Loucy (cell line): ENCODE measurements around the gene INPP4B.

ENCODE experiments used
- H2AFZ ChIP-seq: fragments of 200-600 bp; sonication (generic); 2 replicates; pipeline ENCODE4 v1.6.0; 2016; ENCODE audit warnings: antibody characterized with exemption, mild to moderate bottlenecking, low read length, moderate library complexity
- H3F3A ChIP-seq: fragments of 200-600 bp; 2 replicates; pipeline ENCODE4 v1.6.0; 2016; ENCODE audit warnings: antibody characterized with exemption, low read depth, mild to moderate bottlenecking
- H3K27me3 ChIP-seq: fragments of 200-600 bp; sonication (generic); 2 replicates; pipeline ENCODE4 v1.6.1; 2014; ENCODE audit warnings: low read length, mild to moderate bottlenecking; ENCODE audit not compliant: insufficient read depth, poor library complexity, severe bottlenecking
- H3K36me3 ChIP-seq: fragments of 200-600 bp; sonication (generic); 2 replicates; pipeline ENCODE4 v1.6.1; 2016; ENCODE audit warnings: low read length; ENCODE audit not compliant: insufficient read depth
- H3K4me1 ChIP-seq: fragments of 200-600 bp; sonication (generic); 2 replicates; pipeline ENCODE4 v1.5.1; 2014; ENCODE audit warnings: low read length, mild to moderate bottlenecking; ENCODE audit not compliant: insufficient read depth, poor library complexity, severe bottlenecking
- H3K4me2 ChIP-seq: fragments of 200-600 bp; sonication (generic); 2 replicates; pipeline ENCODE4 v1.6.0; 2014; ENCODE audit warnings: antibody characterized with exemption, low read length, low read depth, mild to moderate bottlenecking; ENCODE audit not compliant: poor library complexity, severe bottlenecking
- H3K4me3 ChIP-seq: fragments of 200-600 bp; sonication (generic); 2 replicates; pipeline ENCODE4 v1.5.1; 2014; ENCODE audit warnings: low read length, mild to moderate bottlenecking, mixed read lengths; ENCODE audit not compliant: poor library complexity, severe bottlenecking
- H3K79me2 ChIP-seq: fragments of 200-600 bp; sonication (generic); 2 replicates; pipeline ENCODE4 v1.6.1; 2014; ENCODE audit warnings: low read length; ENCODE audit not compliant: insufficient read depth
- H3K9ac ChIP-seq: fragments of 200-600 bp; sonication (generic); 2 replicates; pipeline ENCODE4 v1.6.0; 2014; ENCODE audit warnings: mild to moderate bottlenecking, low read depth, low read length, moderate library complexity; ENCODE audit not compliant: poor library complexity, severe bottlenecking
- H3K9me2 ChIP-seq: fragments of 200-600 bp; sonication (generic); replicated peaks from 2 replicates; pipeline ENCODE4 v1.6.1; 2016; ENCODE audit warnings: low read depth, low read length, mixed read lengths
- H3K9me3 ChIP-seq: fragments of 200-600 bp; sonication (generic); 2 replicates; pipeline ENCODE4 v1.6.1; 2014; ENCODE audit warnings: mild to moderate bottlenecking, antibody characterized with exemption, low read length, low read depth; ENCODE audit not compliant: insufficient read depth
- H4K20me1 ChIP-seq: fragments of 200-600 bp; sonication (generic); 2 replicates; pipeline ENCODE4 v1.6.0; 2014; ENCODE audit warnings: antibody characterized with exemption, low read length, mild to moderate bottlenecking; ENCODE audit not compliant: insufficient read depth, poor library complexity, severe bottlenecking
- EZH2phosphoT487 ChIP-seq: fragments of 200-600 bp; IDR thresholded peaks from 2 replicates; pipeline ENCODE4 v1.6.1; 2018; ENCODE audit warnings: antibody characterized with exemption, mild to moderate bottlenecking, moderate library complexity, borderline replicate concordance
- TF ChIP-seq, protein P1 (sequence below): fragments of 200-600 bp; sonication (generic); conservative IDR thresholded peaks from 2 replicates; pipeline ENCODE4 v1.5.1; 2014; ENCODE audit warnings: mild to moderate bottlenecking, antibody characterized with exemption, low read length

Gene INPP4B

DNA sequence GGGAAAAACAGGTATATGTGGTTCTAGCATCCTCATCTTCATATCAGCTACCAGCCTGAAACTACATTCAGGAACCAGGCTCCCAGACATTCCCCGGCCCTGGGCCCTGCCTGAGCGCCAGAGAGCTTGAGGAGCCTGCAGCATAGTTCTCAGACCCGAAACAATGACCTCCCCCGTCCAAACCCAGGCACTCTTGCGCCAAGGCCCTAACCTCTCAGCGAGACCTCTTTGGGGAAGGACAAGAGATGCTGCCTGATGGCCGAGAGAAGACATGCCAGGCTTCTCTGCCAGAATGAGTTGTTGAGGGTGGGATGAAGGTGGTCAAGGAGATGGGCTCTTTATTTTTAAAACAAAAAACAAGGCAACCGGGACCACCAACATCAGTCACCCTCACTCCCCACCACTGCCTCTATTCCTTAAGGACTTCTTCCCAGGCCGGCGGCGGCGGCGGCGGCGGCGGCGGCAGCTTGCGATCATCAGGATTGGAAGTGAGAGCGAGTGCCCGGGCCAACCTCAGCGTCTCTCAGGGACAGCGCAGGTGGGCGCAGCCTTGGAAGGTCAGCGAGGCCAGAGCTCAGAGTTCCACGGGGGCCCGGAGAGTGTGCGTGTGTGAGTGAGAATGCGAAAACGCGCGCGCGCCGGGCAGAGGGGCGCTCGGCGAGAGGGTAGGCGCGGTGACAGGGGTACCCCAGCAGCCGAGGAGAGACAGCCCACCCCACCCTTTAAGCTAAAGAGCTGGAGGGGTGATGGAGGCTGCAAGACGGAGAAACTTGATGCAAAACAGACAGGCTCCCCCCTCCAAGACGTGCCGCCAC is 601 bp downstream of the INPP4B start:
- Histone ChIP-seq H3K4me1 (peaks cover 15% of the 10 kb centered on the region), H3K4me3 (peak overlapping the region; percentile 80), H3K9me3 (no peaks in the 10 kb centered on the region), H3K4me2 (peak overlapping the region; percentile 87), H3K79me2 (no peaks in the 10 kb centered on the region), H4K20me1 (no peaks in the 10 kb centered on the region), H3K36me3 (no peaks in the 10 kb centered on the region), H3K9me2 (no peaks in the 10 kb centered on the region), H3F3A (no peaks in the 10 kb centered on the region), H2AFZ (peak overlapping the region; percentile 91), H3K9ac (peak overlapping the region; percentile 60), H3K27me3 (no peaks in the 10 kb centered on the region)
- TF ChIP-seq EZH2phosphoT487: no peak
- TF ChIP-seq, protein P1, sequence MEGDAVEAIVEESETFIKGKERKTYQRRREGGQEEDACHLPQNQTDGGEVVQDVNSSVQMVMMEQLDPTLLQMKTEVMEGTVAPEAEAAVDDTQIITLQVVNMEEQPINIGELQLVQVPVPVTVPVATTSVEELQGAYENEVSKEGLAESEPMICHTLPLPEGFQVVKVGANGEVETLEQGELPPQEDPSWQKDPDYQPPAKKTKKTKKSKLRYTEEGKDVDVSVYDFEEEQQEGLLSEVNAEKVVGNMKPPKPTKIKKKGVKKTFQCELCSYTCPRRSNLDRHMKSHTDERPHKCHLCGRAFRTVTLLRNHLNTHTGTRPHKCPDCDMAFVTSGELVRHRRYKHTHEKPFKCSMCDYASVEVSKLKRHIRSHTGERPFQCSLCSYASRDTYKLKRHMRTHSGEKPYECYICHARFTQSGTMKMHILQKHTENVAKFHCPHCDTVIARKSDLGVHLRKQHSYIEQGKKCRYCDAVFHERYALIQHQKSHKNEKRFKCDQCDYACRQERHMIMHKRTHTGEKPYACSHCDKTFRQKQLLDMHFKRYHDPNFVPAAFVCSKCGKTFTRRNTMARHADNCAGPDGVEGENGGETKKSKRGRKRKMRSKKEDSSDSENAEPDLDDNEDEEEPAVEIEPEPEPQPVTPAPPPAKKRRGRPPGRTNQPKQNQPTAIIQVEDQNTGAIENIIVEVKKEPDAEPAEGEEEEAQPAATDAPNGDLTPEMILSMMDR: no peak

DNA sequence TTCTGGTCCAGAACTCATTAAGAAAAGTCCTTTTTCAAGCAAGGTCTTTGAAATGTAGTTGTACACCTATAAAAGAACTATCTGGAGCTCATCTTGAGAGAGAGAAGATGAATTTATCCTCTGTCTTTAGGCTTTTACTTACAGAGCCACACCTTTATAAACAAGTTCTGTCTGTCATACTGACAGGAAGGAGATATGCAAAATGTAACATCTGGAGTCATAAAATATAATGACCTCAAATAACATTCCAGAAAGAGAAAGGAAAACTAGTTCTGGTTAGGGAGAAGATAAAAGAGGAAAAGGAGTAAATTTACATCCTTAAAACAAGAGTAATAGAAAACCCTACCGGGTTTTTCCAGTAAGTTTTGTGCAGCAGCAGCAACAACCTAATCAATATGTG is 1.3 kb downstream of the INPP4B start:
- peak overlapping the region; percentile 80 for H3K4me3 ChIP-seq
- peak overlapping the region; percentile 60 for H3K9ac ChIP-seq
- H3K36me3 ChIP-seq: no peaks in the 10 kb centered on the region
- H3K79me2 ChIP-seq: no peaks in the 10 kb centered on the region
- H3K9me3 ChIP-seq: no peaks in the 10 kb centered on the region
- H3K4me1 ChIP-seq: peaks cover 15% of the 10 kb centered on the region
- no peaks in the 10 kb centered on the region for H3K27me3 ChIP-seq
- peak overlapping the region; percentile 87 for H3K4me2 ChIP-seq
- no peaks in the 10 kb centered on the region for H3F3A ChIP-seq
- no peak for TF ChIP-seq EZH2phosphoT487
- TF ChIP-seq, protein P1: no peak
- no peaks in the 10 kb centered on the region for H3K9me2 ChIP-seq
- 0 out of 2 replicates have a peak overlapping the region, but pooled peaks have one; percentile 91 for H2AFZ ChIP-seq
- no peaks in the 10 kb centered on the region for H4K20me1 ChIP-seq

DNA sequence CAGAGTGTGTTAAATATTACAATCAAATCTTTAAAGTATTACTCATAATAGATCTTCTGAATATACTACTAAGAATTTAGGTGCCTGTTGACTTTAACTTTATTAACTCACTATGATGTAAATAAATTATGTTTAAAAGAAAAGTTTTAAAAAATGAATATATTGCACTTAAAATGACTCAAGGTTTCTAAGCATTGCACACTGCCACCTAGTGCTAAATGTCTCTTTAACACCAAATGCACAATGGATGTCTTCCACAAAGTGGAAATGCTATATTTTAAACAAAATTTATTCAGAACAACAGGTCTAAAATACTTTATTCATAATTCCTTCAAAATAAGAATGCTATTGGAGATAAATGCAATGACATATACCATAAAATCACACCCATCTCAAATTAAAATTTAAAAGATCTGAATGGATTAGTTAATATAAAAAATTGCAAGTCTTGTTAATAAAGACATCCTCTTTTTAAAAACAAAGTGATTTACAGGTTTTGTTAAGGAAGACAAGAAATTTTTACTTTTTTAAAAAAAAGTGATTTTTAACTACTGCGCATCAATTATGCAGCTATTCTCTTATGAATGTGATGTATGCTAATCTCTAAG is 5.5 kb downstream of the INPP4B start:
- Histone ChIP-seq H3K4me2 (no peak overlapping the region), H3K9me3 (no peaks in the 10 kb centered on the region), H3K27me3 (no peaks in the 10 kb centered on the region), H4K20me1 (no peaks in the 10 kb centered on the region), H3K36me3 (no peaks in the 10 kb centered on the region), H3K79me2 (no peaks in the 10 kb centered on the region), H3K4me1 (peaks cover 13% of the 10 kb centered on the region), H3F3A (no peaks in the 10 kb centered on the region), H3K9me2 (no peaks in the 10 kb centered on the region), H2AFZ (no peak overlapping the region), H3K4me3 (no peak overlapping the region), H3K9ac (no peak overlapping the region)
- TF ChIP-seq EZH2phosphoT487: no peak
- TF ChIP-seq, protein P1: peak; percentile 74
